ENCODE results near the gene LOXHD1. TPM values are rescaled to one million over a fixed set of nuclear protein-coding genes. Genes with fewer than 3 reads are reported as not detected.

The LOXHD1 gene
- total RNA-seq, 1 experiment from 2014 or later: not detected

DNA sequence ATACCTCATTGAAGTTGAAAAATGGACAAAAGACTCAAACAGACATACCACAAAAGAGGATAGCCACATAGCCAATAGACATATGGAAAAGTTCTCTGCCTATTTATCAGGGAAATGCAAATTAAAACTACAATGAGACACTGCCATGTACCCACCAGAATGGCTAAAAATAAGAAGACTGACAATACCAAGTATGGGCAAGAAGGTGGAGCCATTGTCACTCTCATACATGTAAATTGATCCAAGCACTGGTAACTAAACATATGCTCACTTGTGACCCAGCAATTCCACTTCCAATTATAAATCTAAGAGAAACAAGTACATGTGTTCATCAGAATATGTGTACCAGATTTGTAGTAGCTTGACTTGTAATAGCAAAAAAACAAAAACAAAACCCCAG is 4.6 kb downstream of the LOXHD1 start:
- H3K4me3 ChIP-seq: no peak overlapping the region
- no peak overlapping the region for H3K4me2 ChIP-seq
- DNase-seq: no peak
- no TSS peak for BruUV-seq (replicated peaks)
- H3K36me3 ChIP-seq (ENCODE audit: low read depth): no peaks in the 10 kb centered on the region
- H3K4me1 ChIP-seq (replicated peaks; ENCODE audit: insufficient read depth): no peaks in the 10 kb centered on the region
- H3K27ac ChIP-seq: no peak overlapping the region
- no peaks in the 10 kb centered on the region for H3K9me2 ChIP-seq (ENCODE audit: insufficient read depth)
- POLR2A ChIA-PET (ENCODE audit: unreplicated experiment): no interaction called here
- CTCF ChIA-PET: no interaction called here
- no peaks in the 10 kb centered on the region for H3F3A ChIP-seq (ENCODE audit: insufficient read depth, low read depth)
- H2AFZ ChIP-seq: no peak overlapping the region
- intact Hi-C loops (cut with micrococcal nuclease; ENCODE audit: unreplicated experiment): loop anchor here (10.0 kb wide), 1 partner anchor 738 kb away; no protein-coding TSS in a partner anchor
- no peaks in the 10 kb centered on the region for H3K9me3 ChIP-seq (ENCODE audit: insufficient read depth, low read depth)
- no peaks in the 10 kb centered on the region for H3K79me2 ChIP-seq (ENCODE audit: low read depth)
- peaks cover 33% of the 10 kb centered on the region for H3K27me3 ChIP-seq (ENCODE audit: insufficient read depth, low read depth)
- TF ChIP-seq CTCF (conservative IDR thresholded peaks at IDR 0.05) (no peak), EZH2 (IDR thresholded peaks at IDR 0.05; ENCODE audit: low read depth) (no peak)
- no peaks in the 10 kb centered on the region for H4K20me1 ChIP-seq (ENCODE audit: insufficient read depth)

- Histone ChIP-seq H3K4me1 (replicated peaks; ENCODE audit: insufficient read depth) (no peaks in the 10 kb centered on the region), H2AFZ (no peak overlapping the region), H3K36me3 (ENCODE audit: low read depth) (no peaks in the 10 kb centered on the region), H3K4me3 (no peak overlapping the region), H3K9me3 (ENCODE audit: insufficient read depth, low read depth) (no peaks in the 10 kb centered on the region), H3K27me3 (ENCODE audit: insufficient read depth, low read depth) (peaks cover 50% of the 10 kb centered on the region), H3K9me2 (ENCODE audit: insufficient read depth) (no peaks in the 10 kb centered on the region), H3K4me2 (no peak overlapping the region), H4K20me1 (ENCODE audit: insufficient read depth) (no peaks in the 10 kb centered on the region), H3K27ac (no peak overlapping the region), H3F3A (ENCODE audit: insufficient read depth, low read depth) (no peaks in the 10 kb centered on the region), H3K79me2 (ENCODE audit: low read depth) (no peaks in the 10 kb centered on the region)
- TF ChIP-seq EZH2 (IDR thresholded peaks at IDR 0.05; ENCODE audit: low read depth) (no peak), CTCF (conservative IDR thresholded peaks at IDR 0.05) (no peak)
- BruUV-seq (replicated peaks): no TSS peak
- intact Hi-C loops (cut with micrococcal nuclease; ENCODE audit: unreplicated experiment): loop anchor here (10.0 kb wide), 1 partner anchor 736 kb away; no protein-coding TSS in a partner anchor
- no peak for DNase-seq
- ChIA-PET POLR2A (ENCODE audit: unreplicated experiment) (no interaction called here), CTCF (no interaction called here)
These were observed 6.3 kb downstream of the LOXHD1 start for GRCh38 chr18:46650681-46651080.

DNA sequence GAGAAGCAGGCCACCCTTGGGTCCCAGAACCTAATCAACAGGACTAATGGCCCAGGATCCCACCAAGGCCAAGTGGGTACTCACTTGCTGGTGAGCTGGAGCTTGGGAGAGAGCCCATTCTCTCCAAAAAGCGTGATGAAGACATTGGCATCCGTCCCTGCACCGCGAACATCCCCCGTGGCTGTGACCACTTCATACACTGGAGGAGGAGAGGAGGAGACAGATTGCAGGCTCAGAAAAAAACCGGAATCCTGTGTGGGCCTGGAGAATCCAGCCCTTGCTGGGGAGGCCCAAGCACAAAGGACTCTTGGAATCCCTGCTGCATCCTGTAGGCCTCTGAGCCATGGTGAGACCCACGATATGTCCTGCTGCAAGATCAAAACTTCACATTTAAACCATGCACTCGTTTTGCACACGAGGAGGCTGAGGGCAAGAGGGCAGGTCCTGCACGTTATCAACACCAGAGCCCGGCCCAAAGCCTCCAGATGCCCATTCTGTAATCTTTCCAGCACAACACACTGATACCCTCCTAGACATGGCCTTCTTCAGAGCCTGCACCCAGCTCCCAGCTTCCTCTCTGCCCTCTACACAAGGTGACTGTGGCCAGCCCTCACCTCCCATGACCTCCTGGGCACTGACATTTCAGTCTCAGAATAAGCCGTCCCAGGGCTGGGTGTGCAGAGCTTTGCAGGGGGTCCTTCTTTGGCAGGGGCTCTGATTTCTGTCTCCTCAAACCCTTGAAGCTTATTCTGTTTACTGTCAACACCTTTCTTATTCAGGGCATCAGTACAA is 7.8 kb downstream of the LOXHD1 start:
- no peaks in the 10 kb centered on the region for H3K79me2 ChIP-seq (ENCODE audit: low read depth)
- TF ChIP-seq EZH2 (IDR thresholded peaks at IDR 0.05; ENCODE audit: low read depth) (no peak), CTCF (conservative IDR thresholded peaks at IDR 0.05) (no peak)
- no peak overlapping the region for H3K4me3 ChIP-seq
- intact Hi-C loops (cut with micrococcal nuclease; ENCODE audit: unreplicated experiment): no loop called here
- peaks cover 55% of the 10 kb centered on the region for H3K27me3 ChIP-seq (ENCODE audit: insufficient read depth, low read depth)
- BruUV-seq (replicated peaks): no TSS peak
- no peaks in the 10 kb centered on the region for H3F3A ChIP-seq (ENCODE audit: insufficient read depth, low read depth)
- DNase-seq: no peak
- H4K20me1 ChIP-seq (ENCODE audit: insufficient read depth): no peaks in the 10 kb centered on the region
- H3K36me3 ChIP-seq (ENCODE audit: low read depth): no peaks in the 10 kb centered on the region
- no peaks in the 10 kb centered on the region for H3K9me2 ChIP-seq (ENCODE audit: insufficient read depth)
- no peak overlapping the region for H3K27ac ChIP-seq
- H2AFZ ChIP-seq: no peak overlapping the region
- H3K4me1 ChIP-seq (replicated peaks; ENCODE audit: insufficient read depth): no peaks in the 10 kb centered on the region
- H3K4me2 ChIP-seq: no peak overlapping the region
- ChIA-PET CTCF (interaction anchor here (0.6 kb wide), 1 partner anchor 167 kb away, joined by 3 read pairs; no protein-coding TSS in a partner anchor), POLR2A (ENCODE audit: unreplicated experiment) (no interaction called here)
- no peaks in the 10 kb centered on the region for H3K9me3 ChIP-seq (ENCODE audit: insufficient read depth, low read depth)
